Neural progenitor cell (in vitro differentiated cells): Measurements from ENCODE around the gene CREG2. TPM values are rescaled to one million over a fixed set of nuclear protein-coding genes. Genes with fewer than 3 reads are reported as not detected.
A peak's percentile ranks its signal among the peaks of the same experiment; 100 is the strongest.
"Not testable (repeated sequence)": the region's sequence is repeated elsewhere in the genome, so short reads cannot be mapped to it uniquely, and the experiment has no call there.

Experiments used
- DNase-seq: peaks from one replicate; pipeline ENCODE4 v3.0.0-alpha.2; 2016; ENCODE audit warnings: low spot score
- H2AFZ ChIP-seq: fragments of 200-600 bp; sonication (generic); replicated peaks from 2 replicates; pipeline ENCODE4 v1.6.1; 2016; ENCODE audit warnings: antibody characterized with exemption
- H3F3A ChIP-seq: fragments of 200-600 bp; sonication (generic); 2 replicates; pipeline ENCODE4 v1.6.1; 2016; ENCODE audit warnings: antibody characterized with exemption, low read depth
- H3K27ac ChIP-seq: fragments of 200-600 bp; sonication (generic); 2 replicates; pipeline ENCODE4 v1.5.1; 2016; ENCODE audit warnings: mild to moderate bottlenecking
- H3K27me3 ChIP-seq: fragments of 200-600 bp; sonication (generic); 2 replicates; pipeline ENCODE4 v1.6.1; 2016; ENCODE audit warnings: mild to moderate bottlenecking, moderate library complexity
- H3K36me3 ChIP-seq: fragments of 200-600 bp; sonication (generic); 2 replicates; pipeline ENCODE4 v1.5.1; 2016
- H3K4me1 ChIP-seq: fragments of 200-600 bp; sonication (generic); 2 replicates; pipeline ENCODE4 v1.6.1; 2016; ENCODE audit warnings: mixed run types
- H3K4me2 ChIP-seq: fragments of 200-600 bp; sonication (generic); 2 replicates; pipeline ENCODE4 v1.6.1; 2016
- H3K4me3 ChIP-seq: fragments of 200-600 bp; sonication (generic); 2 replicates; pipeline ENCODE4 v1.5.1; 2016
- H3K79me2 ChIP-seq: fragments of 200-600 bp; sonication (generic); 2 replicates; pipeline ENCODE4 v1.6.1; 2016; ENCODE audit warnings: low read depth
- H3K9ac ChIP-seq: fragments of 200-600 bp; sonication (generic); 2 replicates; pipeline ENCODE4 v1.6.1; 2016
- H3K9me3 ChIP-seq: fragments of 200-600 bp; sonication (generic); 2 replicates; pipeline ENCODE4 v1.5.1; 2016; ENCODE audit warnings: low read depth
- H4K20me1 ChIP-seq: fragments of 200-600 bp; sonication (generic); 2 replicates; pipeline ENCODE4 v1.6.1; 2016; ENCODE audit warnings: low read depth
- H3K27ac Mint-ChIP-seq: 3 replicates; pipeline ENCODE4 v1.8.0; 2021; ENCODE audit warnings: mixed read lengths
- H3K27me3 Mint-ChIP-seq: 2 replicates; pipeline ENCODE4 v1.8.0; 2022; ENCODE audit warnings: low read depth, mild to moderate bottlenecking, inconsistent platforms, moderate library complexity, mixed read lengths; ENCODE audit not compliant: insufficient read depth
- H3K36me3 Mint-ChIP-seq: 3 replicates; pipeline ENCODE4 v1.8.0; 2021; ENCODE audit warnings: mixed read lengths
- H3K4me1 Mint-ChIP-seq: 3 replicates; pipeline ENCODE4 v1.8.0; 2021; ENCODE audit warnings: mixed read lengths
- H3K4me3 Mint-ChIP-seq: 3 replicates; pipeline ENCODE4 v1.8.0; 2021; ENCODE audit warnings: mild to moderate bottlenecking, moderate library complexity, mixed read lengths
- H3K9me3 Mint-ChIP-seq: 3 replicates; pipeline ENCODE4 v1.8.0; 2020; ENCODE audit warnings: mixed read lengths
- EZH2 ChIP-seq: fragments of 200-600 bp; sonication (generic); IDR thresholded peaks from 2 replicates; pipeline ENCODE4 v1.6.1; 2017; ENCODE audit warnings: antibody characterized with exemption, mild to moderate bottlenecking, moderate library complexity
- EZH2phosphoT487 ChIP-seq: fragments of 200-600 bp; sonication (generic); IDR thresholded peaks from 2 replicates; pipeline ENCODE4 v1.6.1; 2017; ENCODE audit warnings: antibody characterized with exemption
- total RNA-seq: library from RNA; depleted of rRNA; stranded (reverse); fragments of >200 nt; gene quantifications from 2 replicates; pipeline ENCODE4 v1.2.3, GENCODE V29; 2015; ENCODE audit warnings: low replicate concordance
- TF ChIP-seq, protein P1 (sequence below): fragments of 200-600 bp; sonication (generic); IDR thresholded peaks from 2 replicates; pipeline ENCODE4 v1.5.1; 2017; ENCODE audit warnings: antibody characterized with exemption, mild to moderate bottlenecking

CREG2 gene
- total RNA-seq, 1 donor from 2014 or later: not detected

DNA sequence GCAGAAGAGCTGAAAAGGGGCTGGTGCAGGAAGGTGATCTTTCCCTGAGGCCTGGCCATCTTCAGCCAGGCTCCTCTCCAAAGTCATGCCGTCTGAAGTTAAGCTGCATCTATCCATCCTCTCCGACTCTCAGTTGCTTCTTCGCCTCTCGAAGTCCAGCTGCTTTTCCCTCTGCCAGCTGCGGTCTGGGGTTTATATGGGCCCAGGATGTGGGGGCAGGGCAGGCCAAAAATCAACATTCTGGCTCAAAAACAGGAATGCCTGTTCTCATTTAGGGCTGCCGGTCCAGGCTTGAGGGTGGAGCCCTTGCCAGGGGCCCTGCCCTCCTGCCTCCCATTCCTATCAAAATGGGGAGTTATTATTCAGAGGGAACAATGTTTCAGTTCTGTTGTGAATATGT lies 31.2 kb downstream of the CREG2 start:
- H4K20me1 ChIP-seq: no peaks in the 10 kb centered on the region
- no peaks in the 10 kb centered on the region for H3K27me3 ChIP-seq
- H3K4me2 ChIP-seq: no peak overlapping the region
- H3K79me2 ChIP-seq: no peaks in the 10 kb centered on the region
- no peaks in the 10 kb centered on the region for H3F3A ChIP-seq
- H3K27ac Mint-ChIP-seq: no peak overlapping the region
- H3K9me3 ChIP-seq: no peaks in the 10 kb centered on the region
- H3K4me3 Mint-ChIP-seq: no peak overlapping the region
- no peaks in the 10 kb centered on the region for H3K36me3 Mint-ChIP-seq
- no peak overlapping the region for H2AFZ ChIP-seq
- H3K27ac ChIP-seq: no peak overlapping the region
- peaks cover 3% of the 10 kb centered on the region for H3K4me1 Mint-ChIP-seq
- peaks cover 5% of the 10 kb centered on the region for H3K27me3 Mint-ChIP-seq
- H3K36me3 ChIP-seq: no peaks in the 10 kb centered on the region
- TF ChIP-seq EZH2phosphoT487 (no peak), EZH2 (no peak)
- TF ChIP-seq, protein P1, sequence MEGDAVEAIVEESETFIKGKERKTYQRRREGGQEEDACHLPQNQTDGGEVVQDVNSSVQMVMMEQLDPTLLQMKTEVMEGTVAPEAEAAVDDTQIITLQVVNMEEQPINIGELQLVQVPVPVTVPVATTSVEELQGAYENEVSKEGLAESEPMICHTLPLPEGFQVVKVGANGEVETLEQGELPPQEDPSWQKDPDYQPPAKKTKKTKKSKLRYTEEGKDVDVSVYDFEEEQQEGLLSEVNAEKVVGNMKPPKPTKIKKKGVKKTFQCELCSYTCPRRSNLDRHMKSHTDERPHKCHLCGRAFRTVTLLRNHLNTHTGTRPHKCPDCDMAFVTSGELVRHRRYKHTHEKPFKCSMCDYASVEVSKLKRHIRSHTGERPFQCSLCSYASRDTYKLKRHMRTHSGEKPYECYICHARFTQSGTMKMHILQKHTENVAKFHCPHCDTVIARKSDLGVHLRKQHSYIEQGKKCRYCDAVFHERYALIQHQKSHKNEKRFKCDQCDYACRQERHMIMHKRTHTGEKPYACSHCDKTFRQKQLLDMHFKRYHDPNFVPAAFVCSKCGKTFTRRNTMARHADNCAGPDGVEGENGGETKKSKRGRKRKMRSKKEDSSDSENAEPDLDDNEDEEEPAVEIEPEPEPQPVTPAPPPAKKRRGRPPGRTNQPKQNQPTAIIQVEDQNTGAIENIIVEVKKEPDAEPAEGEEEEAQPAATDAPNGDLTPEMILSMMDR: no peak
- H3K9ac ChIP-seq: no peak overlapping the region
- H3K9me3 Mint-ChIP-seq: no peaks in the 10 kb centered on the region
- DNase-seq: no peak
- H3K4me1 ChIP-seq: no peaks in the 10 kb centered on the region
- H3K4me3 ChIP-seq: no peak overlapping the region

DNA sequence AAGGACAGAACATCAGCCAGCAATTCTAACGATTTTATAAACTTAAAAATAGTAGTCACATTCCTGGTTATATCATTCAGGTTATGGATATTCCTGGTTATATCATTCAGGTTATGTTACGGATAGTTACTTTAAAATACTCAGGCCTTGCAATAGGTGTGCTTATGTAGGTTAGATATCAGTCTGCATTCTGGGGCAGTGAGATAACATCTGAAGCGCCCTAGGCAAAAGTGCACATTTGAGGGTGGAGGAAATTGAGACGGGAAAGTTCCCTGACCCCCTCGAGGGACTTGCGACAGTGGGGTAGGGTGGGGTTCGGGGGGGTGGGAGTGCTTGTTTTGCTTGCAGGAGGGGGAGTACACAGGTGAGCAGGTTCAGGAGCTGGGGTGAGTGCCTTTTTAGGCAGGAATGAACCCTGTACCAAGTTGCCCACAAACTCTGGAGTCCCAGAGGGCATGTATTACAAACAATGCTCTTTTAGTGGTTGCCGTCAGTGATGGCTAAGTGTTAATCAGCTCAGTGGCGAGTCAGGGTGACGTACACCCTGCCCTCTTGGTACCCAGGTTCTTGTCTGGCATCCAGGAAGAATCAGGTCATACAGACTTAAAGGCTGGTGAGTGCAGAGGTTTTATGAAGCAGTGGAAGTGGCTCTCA lies 31.8 kb downstream of the CREG2 start:
- Histone ChIP-seq H3K9ac (no peak overlapping the region), H3K4me2 (no peak overlapping the region), H3K79me2 (no peaks in the 10 kb centered on the region), H3F3A (no peaks in the 10 kb centered on the region), H3K4me3 (no peak overlapping the region), H3K27ac (no peak overlapping the region), H3K9me3 (no peaks in the 10 kb centered on the region), H3K27me3 (no peaks in the 10 kb centered on the region), H4K20me1 (no peaks in the 10 kb centered on the region), H2AFZ (no peak overlapping the region), H3K36me3 (no peaks in the 10 kb centered on the region), H3K4me1 (no peaks in the 10 kb centered on the region)
- DNase-seq: no peak
- Mint-ChIP-seq H3K36me3 (no peaks in the 10 kb centered on the region), H3K9me3 (no peaks in the 10 kb centered on the region), H3K27me3 (peaks cover 4% of the 10 kb centered on the region), H3K27ac (no peak overlapping the region), H3K4me1 (peaks cover 3% of the 10 kb centered on the region), H3K4me3 (no peak overlapping the region)
- TF ChIP-seq EZH2phosphoT487 (no peak), EZH2 (no peak)
- TF ChIP-seq, protein P1: no peak

DNA sequence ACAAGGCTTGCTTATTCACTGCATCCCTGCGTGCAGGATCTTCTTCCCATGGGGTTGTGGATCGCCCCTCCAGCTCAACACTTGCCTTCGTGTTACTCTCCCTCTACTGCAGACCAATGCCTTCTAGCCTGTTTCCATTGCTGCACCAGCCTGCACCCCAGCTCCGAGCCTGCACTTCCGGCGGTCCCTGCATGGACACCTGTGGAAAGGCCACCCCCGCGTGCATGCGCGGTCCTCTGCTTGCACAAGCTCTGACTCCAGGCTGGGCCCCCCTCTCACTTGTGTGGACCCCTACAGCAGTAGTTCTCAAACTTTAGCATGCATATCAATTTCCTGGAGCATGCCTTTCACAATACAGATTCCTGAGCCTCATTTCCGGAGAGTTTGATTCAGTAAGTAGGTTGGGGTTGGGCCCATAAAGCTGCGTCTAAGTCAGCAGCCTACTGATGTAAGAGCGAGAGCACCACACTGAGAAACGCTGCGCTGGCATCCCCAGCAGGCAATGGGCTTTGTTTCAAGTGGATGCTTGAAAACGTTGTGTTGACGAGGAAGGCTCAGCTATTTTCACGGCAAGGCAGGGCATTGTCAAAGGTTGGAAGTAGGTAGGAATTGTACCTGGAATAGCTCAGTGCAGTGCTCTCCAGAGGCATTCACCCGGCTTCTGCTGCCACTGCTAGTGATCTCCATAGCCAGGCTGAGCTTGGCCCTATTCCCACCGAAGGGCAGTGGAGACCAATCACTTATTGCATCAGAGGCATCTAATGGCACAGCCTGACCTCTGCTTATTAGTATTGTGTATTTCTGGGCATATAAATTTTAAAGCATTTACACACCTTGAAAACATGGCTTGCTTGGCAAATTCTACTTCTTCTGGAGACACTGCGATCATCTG lies 32.6 kb downstream of the CREG2 start:
- Mint-ChIP-seq H3K4me3 (no peak overlapping the region), H3K27me3 (peaks cover 4% of the 10 kb centered on the region), H3K9me3 (no peaks in the 10 kb centered on the region), H3K4me1 (peaks cover 3% of the 10 kb centered on the region), H3K36me3 (no peaks in the 10 kb centered on the region), H3K27ac (no peak overlapping the region)
- Histone ChIP-seq H3K4me1 (no peaks in the 10 kb centered on the region), H4K20me1 (no peaks in the 10 kb centered on the region), H3K27ac (no peak overlapping the region), H3K79me2 (no peaks in the 10 kb centered on the region), H3K9me3 (no peaks in the 10 kb centered on the region), H3K4me2 (no peak overlapping the region), H3K4me3 (no peak overlapping the region), H3K27me3 (no peaks in the 10 kb centered on the region), H3K9ac (no peak overlapping the region), H3F3A (no peaks in the 10 kb centered on the region), H3K36me3 (no peaks in the 10 kb centered on the region), H2AFZ (peak overlapping the region; percentile 76)
- TF ChIP-seq, protein P1: no peak
- TF ChIP-seq EZH2phosphoT487: no peak
- TF ChIP-seq EZH2: no peak
- DNase-seq: no peak

DNA sequence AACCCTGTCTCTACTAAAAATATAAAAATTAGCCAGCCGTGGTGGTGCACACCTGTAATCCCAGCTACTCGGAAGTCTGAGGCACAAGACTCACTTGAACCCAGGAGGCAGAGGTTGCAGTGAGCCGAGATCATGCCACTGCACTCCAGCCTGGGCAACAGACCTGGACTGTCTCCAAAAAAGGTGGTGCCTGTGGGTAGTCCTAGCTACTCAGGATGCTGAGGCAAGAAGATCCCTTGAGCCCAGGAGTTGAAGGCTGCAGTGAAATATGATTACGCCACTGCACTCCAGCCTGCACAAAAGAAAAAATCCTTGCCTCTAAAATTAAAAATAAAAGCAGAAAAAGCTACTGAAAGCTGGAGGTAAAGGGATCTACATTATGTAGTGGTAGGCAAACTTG lies 34.7 kb downstream of the CREG2 start:
- H3K36me3 ChIP-seq, DNase-seq, H3K27ac Mint-ChIP-seq, H3K27me3 Mint-ChIP-seq, H3K27me3 ChIP-seq, H3K4me3 Mint-ChIP-seq, H3K27ac ChIP-seq, H3K36me3 Mint-ChIP-seq, H3K4me1 Mint-ChIP-seq, H3K79me2 ChIP-seq, H3K4me2 ChIP-seq, H2AFZ ChIP-seq, H3K9me3 Mint-ChIP-seq, H3K4me3 ChIP-seq, H4K20me1 ChIP-seq, H3K9me3 ChIP-seq, H3K9ac ChIP-seq, H3K4me1 ChIP-seq, H3F3A ChIP-seq: not testable (repeated sequence)
